K562 (cell line): ENCODE measurements around the gene LPCAT1. TPM values are rescaled to one million over a fixed set of nuclear protein-coding genes. Genes with fewer than 3 reads are reported as not detected.

ENCODE experiments used
- ATAC-seq: fragments of 200-7000 bp; cut with Tn5 transposase; 3 replicates; pipeline ENCODE4 v1.9.1; 2020; ENCODE audit warnings: moderate library complexity
- BruUV-seq: library from RNA; stranded (reverse); fragments of 400-500 nt; replicated peaks from 2 replicates; lab custom pipeline; 2021; lab: Mats Ljungman, UMichigan
- CTCF ChIA-PET: fragments of 300-600 bp; formaldehyde crosslinking; extraction: SDS; loops from one replicate; lab custom pipeline; 2021; ENCODE audit warnings: low intra/inter-chr PET ratio; lab: Yijun Ruan, JAX
- POLR2A ChIA-PET: fragments of 300-600, 350-650 bp; sonication (Branson Sonifier 250); formaldehyde crosslinking; extraction: SDS; loops from one replicate; lab custom pipeline; 2021; ENCODE audit warnings: antibody characterized with exemption, inconsistent platforms; lab: Yijun Ruan, JAX
- DNase-seq, 4 experiments: peaks; one replicate each; pipeline versions ENCODE4 v3.0.0 to v3.0.0-alpha.2; 2011 to 2018; ENCODE audit warnings: low spot score in 3 of 4, mixed read lengths in 3 of 4; ENCODE audit errors: extremely low read depth in 1 of 4
- FAIRE-seq: peaks from 2 replicates; lab custom pipeline; 2011; peaks lifted over from hg19 to GRCh38; lab: Jason Lieb, UNC
- H2AFZ ChIP-seq: 2 replicates; pipeline ENCODE4 v1.6.0; 2011; ENCODE audit warnings: low read depth, low read length, control low read depth, inconsistent platforms
- H3K27ac ChIP-seq: fragments of 200-600 bp; 3 replicates; pipeline ENCODE4 v1.8.0; 2011; ENCODE audit warnings: low read depth, mild to moderate bottlenecking, control low read depth, inconsistent platforms, low read length, moderate library complexity, mixed read lengths; ENCODE audit errors: extremely low read depth
- H3K27me3 ChIP-seq, 2 experiments: fragments of 300-600 bp in 1 of 2; 2 replicates in 1 of 2; 3 replicates in 1 of 2; pipeline versions ENCODE4 v1.6.0 to v1.8.0; 2011; ENCODE audit warnings: inconsistent platforms in 2 of 2, low read length in 2 of 2, mild to moderate bottlenecking in 1 of 2, mixed read lengths in 1 of 2, moderate library complexity in 1 of 2; ENCODE audit not compliant: control insufficient read depth in 2 of 2, insufficient read depth in 2 of 2
- H3K36me3 ChIP-seq: fragments of 300-600 bp; 3 replicates; pipeline ENCODE4 v1.8.0; 2011; ENCODE audit warnings: mild to moderate bottlenecking, low read length, inconsistent platforms; ENCODE audit not compliant: control insufficient read depth, insufficient read depth
- H3K4me1 ChIP-seq, 2 experiments: fragments of 200-600 bp in 1 of 2; replicated peaks in 1 of 2; 2 replicates in 1 of 2; 3 replicates in 1 of 2; pipeline versions ENCODE4 v1.5.1 to v1.8.0; 2011; ENCODE audit warnings: inconsistent platforms in 2 of 2, low read length in 2 of 2, mild to moderate bottlenecking in 1 of 2, mixed read lengths in 1 of 2, moderate library complexity in 1 of 2; ENCODE audit not compliant: control insufficient read depth in 2 of 2, insufficient read depth in 2 of 2
- H3K4me2 ChIP-seq: 2 replicates; pipeline ENCODE4 v1.6.1; 2011; ENCODE audit warnings: low read length, control low read depth, inconsistent platforms, mixed read lengths; ENCODE audit not compliant: insufficient read depth
- H3K4me3 ChIP-seq: fragments of 200-600 bp; sonication (generic), shearing (Covaris generic); 2 replicates; pipeline ENCODE4 v1.5.1; 2016; ENCODE audit warnings: control low read depth, inconsistent platforms
- H3K79me2 ChIP-seq: fragments of 200-600 bp; 3 replicates; pipeline ENCODE4 v1.8.0; 2011; ENCODE audit warnings: low read length, inconsistent platforms; ENCODE audit not compliant: control insufficient read depth, insufficient read depth
- H3K9ac ChIP-seq, 2 experiments: 2 replicates each; pipeline versions ENCODE4 v1.6.0 to v1.6.1; 2011; ENCODE audit warnings: low read depth in 2 of 2, low read length in 2 of 2, control low read depth in 1 of 2, inconsistent platforms in 1 of 2, mild to moderate bottlenecking in 1 of 2, mixed read lengths in 1 of 2; ENCODE audit not compliant: insufficient read depth in 1 of 2
- H3K9me1 ChIP-seq: one replicate; pipeline ENCODE4 v1.6.0; 2011; ENCODE audit warnings: inconsistent platforms, mild to moderate bottlenecking, low read length, moderate library complexity; ENCODE audit not compliant: control insufficient read depth, insufficient read depth
- H3K9me3 ChIP-seq: replicated peaks from 2 replicates; pipeline ENCODE4 v1.5.1; 2011; ENCODE audit warnings: low read depth, low read length, inconsistent platforms; ENCODE audit not compliant: control insufficient read depth, insufficient read depth
- H4K20me1 ChIP-seq: replicated peaks from 2 replicates; pipeline ENCODE4 v1.6.1; 2011; ENCODE audit warnings: low read length, inconsistent platforms, mixed read lengths; ENCODE audit not compliant: control insufficient read depth, insufficient read depth
- CCAR2 ChIP-seq: fragments of 200-400 bp; formaldehyde crosslinking; IDR thresholded peaks from 2 replicates; pipeline ENCODE4 v1.6.1; 2017; ENCODE audit warnings: mild to moderate bottlenecking, low read depth, low read length
- ELK1 ChIP-seq: sonication (generic); formaldehyde crosslinking; IDR thresholded peaks from 2 replicates; pipeline ENCODE4 v1.8.1; 2022; ENCODE audit warnings: missing genetic modification reagents
- GTF2E2 ChIP-seq: fragments of 200-800 bp; sonication (Bioruptor generic); IDR thresholded peaks from 2 replicates; pipeline ENCODE4 v1.6.1; 2016; ENCODE audit warnings: missing genetic modification characterization, missing compliant biosample characterization
- JUND ChIP-seq, 2 experiments: IDR thresholded peaks; 2 replicates in 1 of 2; 3 replicates in 1 of 2; pipeline ENCODE4 v1.6.1; 2011; ENCODE audit warnings: borderline replicate concordance in 2 of 2, low read depth in 2 of 2, low read length in 2 of 2, improper control_type of control experiment in 1 of 2, missing biosample characterization in 1 of 2, missing genetic modification characterization in 1 of 2, missing genetic modification reagents in 1 of 2
- POLR2AphosphoS5 ChIP-seq: IDR thresholded peaks from 2 replicates; pipeline ENCODE4 v1.6.1; 2011; ENCODE audit warnings: mild to moderate bottlenecking, low read depth, low read length, moderate library complexity; ENCODE audit not compliant: control insufficient read depth, insufficient read depth
- ZEB2 ChIP-seq: fragments of 450-650 bp; IDR thresholded peaks from 2 replicates; pipeline ENCODE4 v1.6.1; 2016
- ZNF41 ChIP-seq: fragments of 250-450 bp; sonication (Bioruptor Pico); conservative IDR thresholded peaks from 2 replicates; pipeline ENCODE4 v1.4.0; 2020; ENCODE audit warnings: mild to moderate bottlenecking
- WGBS: fragments of 100-300 bp; shearing (Covaris generic); methylation state at CpG from one replicate; pipeline ENCODE4 v1.1.6; 2016; ENCODE audit warnings: low coverage, mixed read lengths; ENCODE audit not compliant: insufficient coverage; ENCODE audit errors: missing lambda C conversion rate; 5-methylcytosine and 5-hydroxymethylcytosine counted together
- in situ Hi-C: fragments of 300-500 bp; cut with MboI; formaldehyde crosslinking; loops from 4 replicates; pipeline ENCODE4 v1.15.0; 2018; ENCODE audit warnings: inconsistent platforms, mixed read lengths
- intact Hi-C: fragments of 100-400 bp; cut with micrococcal nuclease; formaldehyde crosslinking; loops from 2 replicates; pipeline ENCODE4 v1.14.2; 2022
- polyA plus RNA-seq, 8 experiments: library from polyadenylated mRNA; depleted of rRNA in 4 of 8; stranded (reverse) in 5 of 8; unstranded in 3 of 8; fragments of >200 nt; fragmentation: Nextera tagmentation in 2 of 8; fragmentation: Illumina TruSeq in 1 of 8; extraction: Ambion mirVana in 2 of 8; extraction: Trizol in 1 of 8; gene quantifications; 2 replicates each; pipeline versions ENCODE4 v1.2.1 to v1.2.3, GENCODE V29; 2011 to 2014; ENCODE audit warnings: inconsistent platforms in 1 of 8, missing spikeins in 1 of 8
- total RNA-seq, 7 experiments: library from RNA; depleted of rRNA in 6 of 7; stranded (reverse); fragments of >200 nt in 6 of 7; fragmentation: Illumina TruSeq in 2 of 7; extraction: Trizol in 2 of 7; gene quantifications; 2 replicates each; pipeline versions ENCODE4 v1.2.1 to v1.2.3, GENCODE V29; 2011 to 2021; ENCODE audit warnings: low replicate concordance in 1 of 7

The LPCAT1 gene
- total and polyA plus RNA-seq, 9 of the 15 experiments (the other 6 are each of a cell fraction or from before 2014, with no cell fraction given) = 0.14 to 18.4 (median 13.9) TPM

- no peak overlapping the region for H2AFZ ChIP-seq
- intact Hi-C loops = no loop called here
- no peaks in the 10 kb centered on the region for H3K36me3 ChIP-seq
- 3% methylated on average over 6 of the region's 6 CpGs for WGBS
- no peaks in the 10 kb centered on the region for H3K79me2 ChIP-seq
- no peak for FAIRE-seq
- no peak overlapping the region for H3K9ac ChIP-seq
- TF ChIP-seq CCAR2 = no peak
- no peak for TF ChIP-seq GTF2E2 (tag)
- no peak for TF ChIP-seq ELK1 (CRISPR knock-in tag)
- no peak for TF ChIP-seq JUND (IDR thresholded peaks at IDR 0.05; ENCODE audit: borderline replicate concordance, low read depth, low read length)
- TF ChIP-seq JUND (tag; IDR thresholded peaks at IDR 0.05; ENCODE audit: borderline replicate concordance, low read depth, low read length) = no peak
- peak; percentile 39; the same call in 1 of the 2 replicates for TF ChIP-seq ZEB2
- no peak for TF ChIP-seq ZNF41
- TF ChIP-seq POLR2AphosphoS5 = no peak
- H3K4me2 ChIP-seq = no peak overlapping the region
- peaks cover 40 to 61% of the 10 kb centered on the region in 2 experiments for H3K27me3 ChIP-seq
- DNase-seq = no peak
- no peak for ATAC-seq
- no peak overlapping the region for H3K4me3 ChIP-seq
- H4K20me1 ChIP-seq = peaks cover 15% of the 10 kb centered on the region
- H3K9me3 ChIP-seq = no peaks in the 10 kb centered on the region
- CTCF ChIA-PET = no interaction called here
- H3K9me1 ChIP-seq = no peaks in the 10 kb centered on the region
- POLR2A ChIA-PET = interaction anchor here (0.5 to 0.9 kb wide), 2 partner anchors 19 to 88 kb away, joined by 3 read pairs; no protein-coding TSS in a partner anchor
- no peak overlapping the region for H3K27ac ChIP-seq
- peaks cover 0 to 3% of the 10 kb centered on the region in 2 experiments; a peak in 1 of 5 replicates for H3K4me1 ChIP-seq
- BruUV-seq = no TSS peak
- in situ Hi-C loops = no loop called here
Measured at GRCh38 chr5:1545805-1546355, 22.1 kb upstream of the LPCAT1 start.
